Endothelial cell of umbilical vein (primary cell): Measurements from ENCODE around the gene SAMD1. TPM values are rescaled to one million over a fixed set of nuclear protein-coding genes. Genes with fewer than 3 reads are reported as not detected.
"Not testable (repeated sequence)": the region's sequence is repeated elsewhere in the genome, so short reads cannot be mapped to it uniquely, and the experiment has no call there.

Source experiments
- BruUV-seq: library from RNA; stranded (reverse); fragments of 400-500 nt; replicated peaks from 2 replicates; lab custom pipeline; 2021; lab: Mats Ljungman, UMichigan
- CTCF ChIA-PET: fragments of 300-600, 350-600 bp; sonication (Branson Sonifier 250); formaldehyde crosslinking; loops from one replicate; lab custom pipeline; 2021; ENCODE audit warnings: antibody characterized with exemption, inconsistent platforms; lab: Charles Lee
- POLR2A ChIA-PET: fragments of 300-600, 350-600 bp; sonication (Branson Sonifier 250); formaldehyde crosslinking; loops from one replicate; lab custom pipeline; 2021; ENCODE audit warnings: antibody characterized with exemption, inconsistent platforms; lab: Charles Lee
- DNase-seq: peaks from one replicate; pipeline ENCODE4 v3.0.0-alpha.2; 2011; ENCODE audit warnings: low read depth, low spot score
- FAIRE-seq: peaks from 2 replicates; lab custom pipeline; 2011; peaks lifted over from hg19 to GRCh38; lab: Jason Lieb, UNC
- H2AFZ ChIP-seq: 2 replicates; pipeline ENCODE4 v1.6.0; 2012; ENCODE audit warnings: low read depth, low read length, control low read depth, inconsistent platforms
- H3K27ac ChIP-seq: 2 replicates; pipeline ENCODE4 v1.5.1; 2011; ENCODE audit warnings: low read depth, mild to moderate bottlenecking, control low read depth, low read length, moderate library complexity; ENCODE audit not compliant: insufficient read depth
- H3K27me3 ChIP-seq, 2 experiments: 2 replicates each; pipeline versions ENCODE4 v1.6.0 to v1.6.1; 2011; ENCODE audit warnings: low read length in 2 of 2, mixed read lengths in 1 of 2; ENCODE audit not compliant: control insufficient read depth in 2 of 2, insufficient read depth in 2 of 2
- H3K36me3 ChIP-seq, 2 experiments: 2 replicates in 1 of 2; 3 replicates in 1 of 2; pipeline ENCODE4 v1.5.1; 2011; ENCODE audit warnings: low read length in 2 of 2, mild to moderate bottlenecking in 1 of 2, moderate library complexity in 1 of 2; ENCODE audit not compliant: control insufficient read depth in 2 of 2, insufficient read depth in 2 of 2; ENCODE audit errors: extremely low read depth in 1 of 2
- H3K4me1 ChIP-seq: 3 replicates; pipeline ENCODE4 v1.5.1; 2011; ENCODE audit warnings: mild to moderate bottlenecking, low read length; ENCODE audit not compliant: control insufficient read depth, insufficient read depth; ENCODE audit errors: extremely low read depth
- H3K4me2 ChIP-seq: 2 replicates; pipeline ENCODE4 v1.6.1; 2011; ENCODE audit warnings: low read length, control low read depth, mixed read lengths; ENCODE audit not compliant: insufficient read depth
- H3K4me3 ChIP-seq, 3 experiments: fragments of 200-600 bp in 1 of 3; sonication (generic), shearing (Covaris generic) in 1 of 3; replicated peaks in 1 of 3; 2 replicates each; pipeline ENCODE4 v1.5.1; 2011 to 2016; ENCODE audit warnings: control low read depth in 3 of 3, low read length in 3 of 3, mild to moderate bottlenecking in 2 of 3, inconsistent platforms in 1 of 3, low read depth in 1 of 3, moderate library complexity in 1 of 3; ENCODE audit not compliant: insufficient read depth in 1 of 3
- H3K79me2 ChIP-seq: 2 replicates; pipeline ENCODE4 v1.6.0; 2012; ENCODE audit warnings: low read length, inconsistent platforms; ENCODE audit not compliant: control insufficient read depth, insufficient read depth
- H3K9ac ChIP-seq: replicated peaks from 2 replicates; pipeline ENCODE3; 2011; ENCODE audit warnings: low read length, control low read depth; ENCODE audit not compliant: insufficient read depth; ENCODE audit errors: extremely low read depth
- H3K9me1 ChIP-seq: replicated peaks from 3 replicates; pipeline ENCODE4 v1.6.0; 2011; ENCODE audit warnings: mild to moderate bottlenecking, low read length; ENCODE audit not compliant: control insufficient read depth, insufficient read depth; ENCODE audit errors: extremely low read depth
- H3K9me3 ChIP-seq: replicated peaks from 2 replicates; pipeline ENCODE4 v1.5.1; 2012; ENCODE audit warnings: low read length, inconsistent platforms; ENCODE audit not compliant: control insufficient read depth, insufficient read depth
- H4K20me1 ChIP-seq: replicated peaks from 2 replicates; pipeline ENCODE3; 2011; ENCODE audit warnings: mild to moderate bottlenecking, low read length; ENCODE audit not compliant: control insufficient read depth, insufficient read depth; ENCODE audit errors: extremely low read depth
- CTCF ChIP-seq, 2 donors: IDR thresholded peaks; 1 replicate in 1 of 2; 2 replicates in 1 of 2; pipeline ENCODE4 v1.5.1; 2011; ENCODE audit warnings: low read length in 2 of 2, mild to moderate bottlenecking in 2 of 2, moderate library complexity in 2 of 2, control low read depth in 1 of 2, inconsistent platforms in 1 of 2, low read depth in 1 of 2; ENCODE audit not compliant: insufficient read depth in 1 of 2; ENCODE audit errors: extremely low read depth in 1 of 2
- MYC ChIP-seq: IDR thresholded peaks from one replicate; pipeline ENCODE4 v1.6.1; 2011; ENCODE audit warnings: mild to moderate bottlenecking, low read depth, low read length
- dilution Hi-C: fragments of 300-500 bp; cut with MboI; formaldehyde crosslinking; loops from one replicate; pipeline ENCODE4 v1.15.0; 2019; ENCODE audit warnings: low sequenced_read_pairs; ENCODE audit not compliant: extremely low pct_ligation_motif_present
- intact Hi-C: fragments of 100-400 bp; cut with micrococcal nuclease; formaldehyde crosslinking; loops from one replicate; pipeline ENCODE4 v1.10.0; 2022
- polyA plus RNA-seq, 4 experiments: library from polyadenylated mRNA; depleted of rRNA in 3 of 4; stranded (reverse) in 3 of 4; unstranded in 1 of 4; fragments of >200 nt; gene quantifications; 2 replicates each; pipeline versions ENCODE4 v1.2.1 to v1.2.3, GENCODE V29; 2011 to 2012; ENCODE audit warnings: missing spikeins in 1 of 4
- total RNA-seq: library from RNA; stranded (reverse); gene quantifications from 2 replicates; pipeline ENCODE4 v1.2.3, GENCODE V29; 2021

Gene SAMD1
- total and polyA plus RNA-seq, 2 donors (not counting 3 experiments of a cell fraction or from before 2014, with no cell fraction given), result 14.1 to 35.9 TPM

- intact Hi-C loops, result loop anchor here (10.0 kb wide), 1 partner anchor 454 kb away; no protein-coding TSS in a partner anchor
- no peak overlapping the region for H3K9ac ChIP-seq
- H3K4me1 ChIP-seq, result no peaks in the 10 kb centered on the region
- no peaks in the 10 kb centered on the region for H3K9me3 ChIP-seq
- peak; percentile 81 for FAIRE-seq
- H3K79me2 ChIP-seq, result no peaks in the 10 kb centered on the region
- ChIA-PET CTCF (interaction anchor here (0.7 to 6.4 kb wide), 14 partner anchors 9 to 170 kb away, joined by 3 to 58 read pairs (median 4); partner anchors contain the start of genes DCAF15, IL27RA and MISP3), POLR2A (no interaction called here)
- no peaks in the 10 kb centered on the region for H3K9me1 ChIP-seq
- H3K4me3 ChIP-seq, result no peak overlapping the region
- H2AFZ ChIP-seq, result no peak overlapping the region
- dilution Hi-C loops, result no loop called here
- H3K4me2 ChIP-seq, result no peak overlapping the region
- H4K20me1 ChIP-seq, result no peaks in the 10 kb centered on the region
- DNase-seq, result peak; percentile 35
- TF ChIP-seq CTCF (IDR thresholded peaks at IDR 0.05; ENCODE audit: extremely low read depth in 1 of 2, insufficient read depth in 1 of 2, low read depth in 1 of 2, low read length in 2 of 2) (peak; percentile 83 to 91), MYC (no peak)
- H3K36me3 ChIP-seq, result no peaks in the 10 kb centered on the region
- no peaks in the 10 kb centered on the region for H3K27me3 ChIP-seq
- no peak overlapping the region for H3K27ac ChIP-seq
- BruUV-seq, result no TSS peak
Measured at GRCh38 chr19:14048443-14049153, 42.0 kb downstream of the SAMD1 start.

- not testable (repeated sequence) for BruUV-seq
- POLR2A ChIA-PET, result interaction anchor here (0.6 kb wide), 1 partner anchor 211 kb away, joined by 5 read pairs; no protein-coding TSS in a partner anchor
Measured at GRCh38 chr19:14047866-14048265, 42.7 kb downstream of the SAMD1 start.

More at GRCh38 chr19:14047866-14048265, 42.7 kb downstream of the SAMD1 start:
- H3K9ac ChIP-seq, H4K20me1 ChIP-seq, H3K4me3 ChIP-seq, dilution Hi-C loops, H3K4me1 ChIP-seq, H3K36me3 ChIP-seq, DNase-seq, H3K27ac ChIP-seq, H2AFZ ChIP-seq, FAIRE-seq, H3K4me2 ChIP-seq, H3K9me3 ChIP-seq, H3K9me1 ChIP-seq, H3K27me3 ChIP-seq, H3K79me2 ChIP-seq: not testable (repeated sequence)
- intact Hi-C loops, result loop anchor here (10.0 kb wide), 1 partner anchor 453 kb away; no protein-coding TSS in a partner anchor
- CTCF ChIA-PET, result interaction anchor here (0.7 to 6.4 kb wide), 13 partner anchors 9 to 169 kb away, joined by 3 to 58 read pairs (median 4); partner anchors contain the start of genes DCAF15, IL27RA and MISP3
